ENCODE data around the gene PTCRA.
"Not testable (repeated sequence)": the region's sequence is repeated elsewhere in the genome, so short reads cannot be mapped to it uniquely, and the experiment has no call there.

- TF ChIP-seq POLR2A, CTCF (IDR thresholded peaks at IDR 0.05): not testable (repeated sequence)
These were observed 13.2 kb upstream of the PTCRA start for GRCh38 chr6:42902429-42903263.

Measured in stomach (tissue), 4 donors.